Measurements from ENCODE around the gene SRP9.

DNA sequence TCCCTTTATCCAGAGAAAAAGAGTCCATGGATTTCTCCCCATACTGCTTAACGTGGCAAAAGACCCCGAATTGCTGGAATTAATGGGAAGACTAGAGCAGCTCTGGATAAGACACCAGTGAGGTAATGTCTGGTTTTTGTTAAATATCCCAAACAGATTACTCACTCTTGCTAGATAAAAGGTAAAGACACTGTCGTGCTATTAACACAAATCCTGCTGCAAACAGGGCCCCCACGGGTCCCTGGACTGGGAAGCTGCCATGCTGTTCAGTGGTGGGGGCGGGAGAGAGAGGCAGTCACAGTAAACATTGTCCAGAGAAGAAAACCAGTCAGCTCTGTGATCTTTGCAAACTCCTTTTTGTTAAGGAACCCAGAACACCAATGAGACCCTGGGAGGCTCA, 15.2 kb upstream of the SRP9 start:
- TF ChIP-seq, protein P1, sequence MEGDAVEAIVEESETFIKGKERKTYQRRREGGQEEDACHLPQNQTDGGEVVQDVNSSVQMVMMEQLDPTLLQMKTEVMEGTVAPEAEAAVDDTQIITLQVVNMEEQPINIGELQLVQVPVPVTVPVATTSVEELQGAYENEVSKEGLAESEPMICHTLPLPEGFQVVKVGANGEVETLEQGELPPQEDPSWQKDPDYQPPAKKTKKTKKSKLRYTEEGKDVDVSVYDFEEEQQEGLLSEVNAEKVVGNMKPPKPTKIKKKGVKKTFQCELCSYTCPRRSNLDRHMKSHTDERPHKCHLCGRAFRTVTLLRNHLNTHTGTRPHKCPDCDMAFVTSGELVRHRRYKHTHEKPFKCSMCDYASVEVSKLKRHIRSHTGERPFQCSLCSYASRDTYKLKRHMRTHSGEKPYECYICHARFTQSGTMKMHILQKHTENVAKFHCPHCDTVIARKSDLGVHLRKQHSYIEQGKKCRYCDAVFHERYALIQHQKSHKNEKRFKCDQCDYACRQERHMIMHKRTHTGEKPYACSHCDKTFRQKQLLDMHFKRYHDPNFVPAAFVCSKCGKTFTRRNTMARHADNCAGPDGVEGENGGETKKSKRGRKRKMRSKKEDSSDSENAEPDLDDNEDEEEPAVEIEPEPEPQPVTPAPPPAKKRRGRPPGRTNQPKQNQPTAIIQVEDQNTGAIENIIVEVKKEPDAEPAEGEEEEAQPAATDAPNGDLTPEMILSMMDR (IDR thresholded peaks at IDR 0.05): no peak
- TF ChIP-seq POLR2A (IDR thresholded peaks at IDR 0.05): no peak
- TF ChIP-seq EP300 (IDR thresholded peaks at IDR 0.05): no peak
